IPS-20b (cell line): Measurements from ENCODE around the gene APOO.

Source experiments
- H3K27ac ChIP-seq: one replicate; pipeline ENCODE4 v1.5.1; 2013; ENCODE audit warnings: low read length
- H3K27me3 ChIP-seq: 2 replicates; pipeline ENCODE4 v1.6.1; 2013; ENCODE audit warnings: mild to moderate bottlenecking, low read length, inconsistent platforms; ENCODE audit not compliant: insufficient read depth
- H3K36me3 ChIP-seq: 2 replicates; pipeline ENCODE4 v1.6.1; 2013; ENCODE audit warnings: low read depth, mild to moderate bottlenecking, inconsistent platforms, low read length, moderate library complexity; ENCODE audit not compliant: insufficient read depth
- H3K4me1 ChIP-seq: 2 replicates; pipeline ENCODE4 v1.6.1; 2013; ENCODE audit warnings: mild to moderate bottlenecking, control low read depth, inconsistent platforms, low read length, moderate library complexity; ENCODE audit not compliant: insufficient read depth
- H3K4me3 ChIP-seq: 2 replicates; pipeline ENCODE4 v1.5.1; 2013; ENCODE audit warnings: mild to moderate bottlenecking, low read length, inconsistent platforms
- H3K9ac ChIP-seq: 2 replicates; pipeline ENCODE4 v1.6.1; 2013; ENCODE audit warnings: low read depth, mild to moderate bottlenecking, inconsistent platforms, low read length, moderate library complexity
- H3K9me3 ChIP-seq: 2 replicates; pipeline ENCODE4 v1.6.1; 2013; ENCODE audit warnings: mild to moderate bottlenecking, low read depth, low read length, inconsistent platforms; ENCODE audit not compliant: insufficient read depth

APOO gene

GRCh38 chrX:23907498-23908218 lies at the start of gene APOO, which contains the start of gene CXorf58:
TSS of gene APOO (minus strand) at chrX:23907938. CDS start at chrX:23907702, 236 bp downstream.
TSS of gene CXorf58 (plus strand) at chrX:23908006. CDS start at chrX:23910303, 2,297 bp downstream.
- peak within 1 kb of the TSS; percentile 84 for H3K9ac ChIP-seq
- H3K27ac ChIP-seq = peak within 1 kb of the TSS; percentile 83
- H3K36me3 ChIP-seq = no peaks in the 10 kb centered on the region
- no peaks in the 10 kb centered on the region for H3K4me1 ChIP-seq
- H3K4me3 ChIP-seq = peak within 1 kb of the TSS; percentile 77
- no peaks in the 10 kb centered on the region for H3K27me3 ChIP-seq
- no peaks in the 10 kb centered on the region for H3K9me3 ChIP-seq

- Histone ChIP-seq H3K36me3 (no peaks in the 10 kb centered on the region), H3K27me3 (no peaks in the 10 kb centered on the region), H3K9ac (no peak overlapping the region), H3K9me3 (no peaks in the 10 kb centered on the region), H3K4me1 (peaks cover 7% of the 10 kb centered on the region; the same call in 1 of the 2 replicates), H3K27ac (no peak overlapping the region), H3K4me3 (no peak overlapping the region)
Measured at GRCh38 chrX:23954396-23954795, 46.7 kb upstream of the APOO start.

GRCh38 chrX:23953908-23954269 lies 46.2 kb upstream of the APOO start:
- Histone ChIP-seq H3K4me1 (peaks cover 7% of the 10 kb centered on the region; the same call in 1 of the 2 replicates), H3K27me3 (no peaks in the 10 kb centered on the region), H3K27ac (no peak overlapping the region), H3K36me3 (no peaks in the 10 kb centered on the region), H3K9ac (no peak overlapping the region), H3K9me3 (no peaks in the 10 kb centered on the region), H3K4me3 (no peak overlapping the region)

GRCh38 chrX:23952984-23953907 lies 45.5 kb upstream of the APOO start:
- peaks cover 7% of the 10 kb centered on the region; the same call in 1 of the 2 replicates for H3K4me1 ChIP-seq
- no peaks in the 10 kb centered on the region for H3K27me3 ChIP-seq
- no peaks in the 10 kb centered on the region for H3K9me3 ChIP-seq
- peak overlapping the region; percentile 46; the same call in 1 of the 2 replicates for H3K4me3 ChIP-seq
- no peak overlapping the region for H3K27ac ChIP-seq
- H3K9ac ChIP-seq = peak overlapping the region; percentile 63; the same call in 1 of the 2 replicates
- no peaks in the 10 kb centered on the region for H3K36me3 ChIP-seq

- Histone ChIP-seq H3K9ac (no peak overlapping the region), H3K9me3 (no peaks in the 10 kb centered on the region), H3K4me3 (0 out of 2 replicates have a peak overlapping the region, but pooled peaks have one; percentile 46), H3K27me3 (no peaks in the 10 kb centered on the region), H3K27ac (no peak overlapping the region), H3K36me3 (no peaks in the 10 kb centered on the region), H3K4me1 (peaks cover 7% of the 10 kb centered on the region; the same call in 1 of the 2 replicates)
Measured at GRCh38 chrX:23952391-23952790, 44.7 kb upstream of the APOO start.

- Histone ChIP-seq H3K4me1 (no peaks in the 10 kb centered on the region), H3K27me3 (no peaks in the 10 kb centered on the region), H3K4me3 (no peak overlapping the region), H3K27ac (no peak overlapping the region), H3K9me3 (no peaks in the 10 kb centered on the region), H3K9ac (no peak overlapping the region), H3K36me3 (no peaks in the 10 kb centered on the region)
Measured at GRCh38 chrX:23945206-23945605, 37.5 kb upstream of the APOO start.

GRCh38 chrX:23944234-23944633 lies 36.5 kb upstream of the APOO start:
- H3K9ac ChIP-seq = no peak overlapping the region; the same call in 1 of the 2 replicates
- no peak overlapping the region for H3K27ac ChIP-seq
- H3K27me3 ChIP-seq = no peaks in the 10 kb centered on the region
- H3K4me1 ChIP-seq = no peaks in the 10 kb centered on the region
- no peaks in the 10 kb centered on the region for H3K36me3 ChIP-seq
- H3K9me3 ChIP-seq = no peaks in the 10 kb centered on the region
- no peak overlapping the region for H3K4me3 ChIP-seq

GRCh38 chrX:23939203-23939602 lies 31.5 kb upstream of the APOO start:
- no peaks in the 10 kb centered on the region for H3K4me1 ChIP-seq
- H3K9ac ChIP-seq = no peak overlapping the region
- no peak overlapping the region for H3K4me3 ChIP-seq
- no peaks in the 10 kb centered on the region for H3K9me3 ChIP-seq
- H3K36me3 ChIP-seq = no peaks in the 10 kb centered on the region
- no peak overlapping the region for H3K27ac ChIP-seq
- H3K27me3 ChIP-seq = no peaks in the 10 kb centered on the region

GRCh38 chrX:23938690-23939089 lies 31.0 kb upstream of the APOO start:
- Histone ChIP-seq H3K4me3 (no peak overlapping the region), H3K9me3 (no peaks in the 10 kb centered on the region), H3K36me3 (no peaks in the 10 kb centered on the region), H3K9ac (no peak overlapping the region), H3K27ac (no peak overlapping the region), H3K27me3 (no peaks in the 10 kb centered on the region), H3K4me1 (no peaks in the 10 kb centered on the region)

GRCh38 chrX:23937100-23937499 lies 29.4 kb upstream of the APOO start:
- H3K27ac ChIP-seq = no peak overlapping the region
- no peaks in the 10 kb centered on the region for H3K36me3 ChIP-seq
- no peak overlapping the region for H3K4me3 ChIP-seq
- no peaks in the 10 kb centered on the region for H3K27me3 ChIP-seq
- H3K9ac ChIP-seq = no peak overlapping the region
- H3K4me1 ChIP-seq = no peaks in the 10 kb centered on the region
- no peaks in the 10 kb centered on the region for H3K9me3 ChIP-seq

- Histone ChIP-seq H3K27ac (no peak overlapping the region), H3K9ac (no peak overlapping the region), H3K9me3 (no peaks in the 10 kb centered on the region), H3K4me1 (no peaks in the 10 kb centered on the region), H3K36me3 (no peaks in the 10 kb centered on the region), H3K27me3 (no peaks in the 10 kb centered on the region), H3K4me3 (no peak overlapping the region)
Measured at GRCh38 chrX:23936180-23936579, 28.4 kb upstream of the APOO start.
